Measurements from ENCODE around the gene TEDDM1. TPM values are rescaled to one million over a fixed set of nuclear protein-coding genes. Genes with fewer than 3 reads are reported as not detected.
A peak's percentile ranks its signal among the peaks of the same experiment; 100 is the strongest.

Gene TEDDM1
- not detected in 3 replicates for total RNA-seq (2021)
- Bru-seq, nascent RNA: not detected
- long read RNA-seq, experiment 1: 0 reads
- long read RNA-seq, experiment 2: 0 reads
- long read RNA-seq, experiment 3: 0 reads

- no peak for DNase-seq (ENCODE audit: low spot score)
- Mint-ChIP-seq H3K27ac (no peak within 1 kb of the TSS), H3K9me3 (peaks cover 7% of the 10 kb centered on the region), H3K27me3 (ENCODE audit: low read depth) (no peaks in the 10 kb centered on the region), H3K4me3 (no peak within 1 kb of the TSS), H3K36me3 (peaks cover 4% of the 10 kb centered on the region), H3K4me1 (peaks cover 19% of the 10 kb centered on the region)
- ChIA-PET POLR2A (no interaction called here), CTCF (no interaction called here)
- no peak for ATAC-seq
- TF ChIP-seq, protein P1, sequence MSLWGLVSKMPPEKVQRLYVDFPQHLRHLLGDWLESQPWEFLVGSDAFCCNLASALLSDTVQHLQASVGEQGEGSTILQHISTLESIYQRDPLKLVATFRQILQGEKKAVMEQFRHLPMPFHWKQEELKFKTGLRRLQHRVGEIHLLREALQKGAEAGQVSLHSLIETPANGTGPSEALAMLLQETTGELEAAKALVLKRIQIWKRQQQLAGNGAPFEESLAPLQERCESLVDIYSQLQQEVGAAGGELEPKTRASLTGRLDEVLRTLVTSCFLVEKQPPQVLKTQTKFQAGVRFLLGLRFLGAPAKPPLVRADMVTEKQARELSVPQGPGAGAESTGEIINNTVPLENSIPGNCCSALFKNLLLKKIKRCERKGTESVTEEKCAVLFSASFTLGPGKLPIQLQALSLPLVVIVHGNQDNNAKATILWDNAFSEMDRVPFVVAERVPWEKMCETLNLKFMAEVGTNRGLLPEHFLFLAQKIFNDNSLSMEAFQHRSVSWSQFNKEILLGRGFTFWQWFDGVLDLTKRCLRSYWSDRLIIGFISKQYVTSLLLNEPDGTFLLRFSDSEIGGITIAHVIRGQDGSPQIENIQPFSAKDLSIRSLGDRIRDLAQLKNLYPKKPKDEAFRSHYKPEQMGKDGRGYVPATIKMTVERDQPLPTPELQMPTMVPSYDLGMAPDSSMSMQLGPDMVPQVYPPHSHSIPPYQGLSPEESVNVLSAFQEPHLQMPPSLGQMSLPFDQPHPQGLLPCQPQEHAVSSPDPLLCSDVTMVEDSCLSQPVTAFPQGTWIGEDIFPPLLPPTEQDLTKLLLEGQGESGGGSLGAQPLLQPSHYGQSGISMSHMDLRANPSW (CRISPR knock-in tag; conservative IDR thresholded peaks at IDR 0.05; ENCODE audit: low read depth): no peak
- TF ChIP-seq, protein P2, sequence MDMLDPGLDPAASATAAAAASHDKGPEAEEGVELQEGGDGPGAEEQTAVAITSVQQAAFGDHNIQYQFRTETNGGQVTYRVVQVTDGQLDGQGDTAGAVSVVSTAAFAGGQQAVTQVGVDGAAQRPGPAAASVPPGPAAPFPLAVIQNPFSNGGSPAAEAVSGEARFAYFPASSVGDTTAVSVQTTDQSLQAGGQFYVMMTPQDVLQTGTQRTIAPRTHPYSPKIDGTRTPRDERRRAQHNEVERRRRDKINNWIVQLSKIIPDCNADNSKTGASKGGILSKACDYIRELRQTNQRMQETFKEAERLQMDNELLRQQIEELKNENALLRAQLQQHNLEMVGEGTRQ (CRISPR knock-in tag; IDR thresholded peaks at IDR 0.05): no peak
- TF ChIP-seq SP1 (CRISPR knock-in tag; conservative IDR thresholded peaks at IDR 0.05) (no peak), GABPB1 (CRISPR knock-in tag; IDR thresholded peaks at IDR 0.05) (no peak), FOXJ3 (CRISPR knock-in tag; IDR thresholded peaks at IDR 0.05; ENCODE audit: borderline replicate concordance) (no peak)
Measured at GRCh38 chr1:182400567-182400966, at the start of gene TEDDM1. Gene TEDDM1 (minus strand): TSS chr1:182400667. CDS start chr1:182400485, 182 bp downstream.

DNA sequence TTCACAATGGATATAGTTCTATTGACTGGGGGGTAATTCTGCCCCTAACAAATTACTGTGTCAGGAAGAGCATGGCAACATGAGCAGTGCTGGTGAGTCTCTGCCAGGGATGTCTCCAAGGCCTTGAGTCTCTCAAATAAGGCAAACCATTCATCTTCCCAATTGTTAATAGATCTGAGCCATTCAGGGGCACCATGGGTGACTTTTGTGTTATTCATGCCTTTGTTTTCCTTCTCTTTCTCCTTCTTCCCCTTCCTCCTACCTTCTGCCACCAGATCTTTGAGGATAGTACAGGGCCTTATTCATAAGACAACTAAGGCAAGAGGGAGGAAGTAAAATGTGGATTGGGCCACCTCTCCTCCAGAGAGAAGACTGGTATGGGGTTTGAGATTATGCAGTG, 49.6 kb upstream of the TEDDM1 start, which contains the start of gene RGSL1:
Gene RGSL1, plus strand, starts transcription at position 60 of the 400 bp plus-strand sequence. Its CDS starts 20 bp downstream, at position 80.
- Mint-ChIP-seq H3K9me3 (0 out of 2 replicates have a peak, but pooled peaks cover 6% of the 10 kb centered on the region), H3K27ac (no peak within 1 kb of the TSS), H3K36me3 (no peaks in the 10 kb centered on the region; the same call in 1 of the 2 replicates), H3K4me3 (no peak within 1 kb of the TSS), H3K4me1 (peaks cover 40% of the 10 kb centered on the region), H3K27me3 (ENCODE audit: low read depth) (peaks cover 47% of the 10 kb centered on the region)
- TF ChIP-seq ETV6 (CRISPR knock-in tag; IDR thresholded peaks at IDR 0.05) (0 out of 2 replicates have a peak, but pooled peaks have one; percentile 14), ZNF232 (CRISPR knock-in tag; IDR thresholded peaks at IDR 0.05) (no peak), PRDM15 (CRISPR knock-in tag; IDR thresholded peaks at IDR 0.05) (peak; percentile 47)
- TF ChIP-seq, protein P3, sequence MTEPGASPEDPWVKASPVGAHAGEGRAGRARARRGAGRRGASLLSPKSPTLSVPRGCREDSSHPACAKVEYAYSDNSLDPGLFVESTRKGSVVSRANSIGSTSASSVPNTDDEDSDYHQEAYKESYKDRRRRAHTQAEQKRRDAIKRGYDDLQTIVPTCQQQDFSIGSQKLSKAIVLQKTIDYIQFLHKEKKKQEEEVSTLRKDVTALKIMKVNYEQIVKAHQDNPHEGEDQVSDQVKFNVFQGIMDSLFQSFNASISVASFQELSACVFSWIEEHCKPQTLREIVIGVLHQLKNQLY (CRISPR knock-in tag; IDR thresholded peaks at IDR 0.05): no peak
- ChIA-PET POLR2A (no interaction called here), CTCF (interaction anchor here (1.0 to 2.7 kb wide), 2 partner anchors 34 to 336 kb away, joined by 4 to 10 read pairs; no protein-coding TSS in a partner anchor)
- DNase-seq (ENCODE audit: low spot score) (no peak), ATAC-seq (peak; percentile 64)

- H3K9me3 Mint-ChIP-seq: peaks cover 8% of the 10 kb centered on the region
- no peak for ATAC-seq
- POLR2A ChIA-PET: no interaction called here
- H3K36me3 Mint-ChIP-seq: no peaks in the 10 kb centered on the region; the same call in 1 of the 2 replicates
- DNase-seq (ENCODE audit: low spot score): no peak
- H3K27ac Mint-ChIP-seq: no peak overlapping the region
- H3K27me3 Mint-ChIP-seq (ENCODE audit: low read depth): peaks cover 47% of the 10 kb centered on the region
- CTCF ChIA-PET: interaction anchor here (1.2 to 2.7 kb wide), 2 partner anchors 148 to 339 kb away, joined by 3 to 10 read pairs; no protein-coding TSS in a partner anchor
- H3K4me3 Mint-ChIP-seq: no peak overlapping the region
- H3K4me1 Mint-ChIP-seq: peaks cover 40% of the 10 kb centered on the region
- TF ChIP-seq, protein P4, sequence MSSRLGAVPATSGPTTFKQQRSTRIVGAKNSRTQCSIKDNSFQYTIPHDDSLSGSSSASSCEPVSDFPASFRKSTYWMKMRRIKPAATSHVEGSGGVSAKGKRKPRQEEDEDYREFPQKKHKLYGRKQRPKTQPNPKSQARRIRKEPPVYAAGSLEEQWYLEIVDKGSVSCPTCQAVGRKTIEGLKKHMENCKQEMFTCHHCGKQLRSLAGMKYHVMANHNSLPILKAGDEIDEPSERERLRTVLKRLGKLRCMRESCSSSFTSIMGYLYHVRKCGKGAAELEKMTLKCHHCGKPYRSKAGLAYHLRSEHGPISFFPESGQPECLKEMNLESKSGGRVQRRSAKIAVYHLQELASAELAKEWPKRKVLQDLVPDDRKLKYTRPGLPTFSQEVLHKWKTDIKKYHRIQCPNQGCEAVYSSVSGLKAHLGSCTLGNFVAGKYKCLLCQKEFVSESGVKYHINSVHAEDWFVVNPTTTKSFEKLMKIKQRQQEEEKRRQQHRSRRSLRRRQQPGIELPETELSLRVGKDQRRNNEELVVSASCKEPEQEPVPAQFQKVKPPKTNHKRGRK (CRISPR knock-in tag; IDR thresholded peaks at IDR 0.05; ENCODE audit: borderline replicate concordance): no peak
- TF ChIP-seq, protein P5, sequence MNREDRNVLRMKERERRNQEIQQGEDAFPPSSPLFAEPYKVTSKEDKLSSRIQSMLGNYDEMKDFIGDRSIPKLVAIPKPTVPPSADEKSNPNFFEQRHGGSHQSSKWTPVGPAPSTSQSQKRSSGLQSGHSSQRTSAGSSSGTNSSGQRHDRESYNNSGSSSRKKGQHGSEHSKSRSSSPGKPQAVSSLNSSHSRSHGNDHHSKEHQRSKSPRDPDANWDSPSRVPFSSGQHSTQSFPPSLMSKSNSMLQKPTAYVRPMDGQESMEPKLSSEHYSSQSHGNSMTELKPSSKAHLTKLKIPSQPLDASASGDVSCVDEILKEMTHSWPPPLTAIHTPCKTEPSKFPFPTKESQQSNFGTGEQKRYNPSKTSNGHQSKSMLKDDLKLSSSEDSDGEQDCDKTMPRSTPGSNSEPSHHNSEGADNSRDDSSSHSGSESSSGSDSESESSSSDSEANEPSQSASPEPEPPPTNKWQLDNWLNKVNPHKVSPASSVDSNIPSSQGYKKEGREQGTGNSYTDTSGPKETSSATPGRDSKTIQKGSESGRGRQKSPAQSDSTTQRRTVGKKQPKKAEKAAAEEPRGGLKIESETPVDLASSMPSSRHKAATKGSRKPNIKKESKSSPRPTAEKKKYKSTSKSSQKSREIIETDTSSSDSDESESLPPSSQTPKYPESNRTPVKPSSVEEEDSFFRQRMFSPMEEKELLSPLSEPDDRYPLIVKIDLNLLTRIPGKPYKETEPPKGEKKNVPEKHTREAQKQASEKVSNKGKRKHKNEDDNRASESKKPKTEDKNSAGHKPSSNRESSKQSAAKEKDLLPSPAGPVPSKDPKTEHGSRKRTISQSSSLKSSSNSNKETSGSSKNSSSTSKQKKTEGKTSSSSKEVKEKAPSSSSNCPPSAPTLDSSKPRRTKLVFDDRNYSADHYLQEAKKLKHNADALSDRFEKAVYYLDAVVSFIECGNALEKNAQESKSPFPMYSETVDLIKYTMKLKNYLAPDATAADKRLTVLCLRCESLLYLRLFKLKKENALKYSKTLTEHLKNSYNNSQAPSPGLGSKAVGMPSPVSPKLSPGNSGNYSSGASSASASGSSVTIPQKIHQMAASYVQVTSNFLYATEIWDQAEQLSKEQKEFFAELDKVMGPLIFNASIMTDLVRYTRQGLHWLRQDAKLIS (CRISPR knock-in tag; IDR thresholded peaks at IDR 0.05; ENCODE audit: borderline replicate concordance): no peak
- no peak for TF ChIP-seq ZNF396 (CRISPR knock-in tag; IDR thresholded peaks at IDR 0.05; ENCODE audit: borderline replicate concordance)
- TF ChIP-seq, protein P6, sequence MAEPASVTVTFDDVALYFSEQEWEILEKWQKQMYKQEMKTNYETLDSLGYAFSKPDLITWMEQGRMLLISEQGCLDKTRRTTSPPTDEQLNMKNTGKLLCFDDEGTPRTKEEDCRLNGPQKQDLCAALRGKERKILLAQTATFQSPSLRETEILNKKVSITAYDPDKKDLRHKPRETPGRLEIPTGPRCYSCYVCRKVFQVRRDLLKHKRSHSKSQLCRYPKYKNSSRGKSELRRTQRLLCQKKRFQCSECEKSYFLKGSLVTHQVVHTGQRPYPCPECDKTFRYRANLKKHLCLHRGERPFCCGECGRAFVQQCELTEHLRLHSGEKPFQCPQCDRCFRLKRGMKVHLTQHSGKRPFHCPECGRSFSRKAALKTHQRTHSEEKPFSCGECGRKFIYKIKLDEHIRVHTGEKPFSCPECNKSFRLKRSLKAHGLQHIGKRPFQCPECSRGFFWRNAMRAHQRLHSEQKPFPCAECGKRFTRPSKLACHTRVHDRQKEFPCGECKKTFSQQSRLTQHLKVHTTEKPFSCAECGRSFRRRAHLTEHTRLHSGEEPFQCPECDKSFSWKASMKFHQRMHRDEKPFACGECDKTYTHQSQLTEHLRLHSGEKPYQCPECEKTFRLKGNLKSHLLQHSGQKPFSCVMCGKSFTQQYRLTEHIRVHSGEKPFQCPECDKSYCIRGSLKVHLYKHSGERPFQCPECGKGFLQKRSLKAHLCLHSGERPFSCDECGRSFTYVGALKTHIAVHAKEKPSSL (CRISPR knock-in tag; conservative IDR thresholded peaks at IDR 0.05): no peak
Measured at GRCh38 chr1:182447660-182448059, 47.2 kb upstream of the TEDDM1 start.

Measured in WTC11 (cell line).